GM21526 (cell line): ENCODE measurements around the gene ME3.
"Not testable (repeated sequence)": the region's sequence is repeated elsewhere in the genome, so short reads cannot be mapped to it uniquely, and the experiment has no call there.

Source experiments
- ATAC-seq: cut with Tn5 transposase; IDR thresholded peaks from one replicate; pipeline ENCODE4 v1.9.1; 2021; ENCODE audit warnings: moderate library complexity; ENCODE audit not compliant: unreplicated experiment, low FRiP score

The ME3 gene

GRCh38 chr11:86570451-86570850 is 102.0 kb downstream of the ME3 start:
- no peak for ATAC-seq

DNA sequence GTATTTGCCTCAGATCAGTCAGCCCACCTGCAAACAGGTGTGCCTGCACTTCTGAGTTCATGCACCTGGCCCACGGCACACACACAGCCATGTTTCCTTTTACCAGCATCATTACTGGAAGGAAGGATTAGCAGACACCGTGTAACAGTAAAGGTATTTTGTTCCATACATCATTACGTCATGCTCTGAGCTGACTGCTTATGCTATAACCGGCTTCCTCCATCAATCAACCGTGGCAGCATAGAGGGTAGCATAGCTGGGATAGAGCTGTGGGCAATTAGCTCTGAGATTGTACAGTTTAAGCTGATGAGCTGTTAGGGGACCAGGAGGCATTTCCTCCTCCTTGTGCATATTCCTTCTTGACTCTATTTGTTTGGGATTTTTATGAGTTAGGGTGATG is 102.4 kb downstream of the ME3 start:
- ATAC-seq: no peak

GRCh38 chr11:86569109-86569508 is 103.3 kb downstream of the ME3 start:
- no peak for ATAC-seq

DNA sequence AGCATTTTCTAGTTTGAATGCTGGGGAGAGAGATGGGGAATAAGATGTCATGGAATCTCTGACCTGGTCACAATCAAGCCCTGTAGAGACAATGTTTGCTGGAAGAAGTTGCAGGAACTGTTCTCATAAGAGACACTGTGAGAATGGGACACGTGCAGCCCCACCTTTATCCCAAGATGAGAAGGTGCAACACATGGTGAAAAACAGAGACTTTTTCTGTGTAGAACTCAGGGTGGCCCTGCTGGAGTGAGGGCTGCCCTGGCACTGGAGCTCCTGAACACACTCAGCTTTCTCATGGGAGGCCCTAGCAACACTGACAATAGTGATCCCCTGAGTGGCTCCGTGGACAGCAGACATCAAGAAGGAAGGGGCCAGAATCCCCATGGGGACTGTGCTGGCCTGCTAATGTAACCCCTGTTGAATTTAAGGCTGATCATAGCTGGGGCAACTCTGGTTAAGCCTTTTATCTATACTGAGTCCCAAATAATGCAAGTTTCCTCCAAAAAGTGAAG is 106.6 kb downstream of the ME3 start:
- ATAC-seq: no peak

DNA sequence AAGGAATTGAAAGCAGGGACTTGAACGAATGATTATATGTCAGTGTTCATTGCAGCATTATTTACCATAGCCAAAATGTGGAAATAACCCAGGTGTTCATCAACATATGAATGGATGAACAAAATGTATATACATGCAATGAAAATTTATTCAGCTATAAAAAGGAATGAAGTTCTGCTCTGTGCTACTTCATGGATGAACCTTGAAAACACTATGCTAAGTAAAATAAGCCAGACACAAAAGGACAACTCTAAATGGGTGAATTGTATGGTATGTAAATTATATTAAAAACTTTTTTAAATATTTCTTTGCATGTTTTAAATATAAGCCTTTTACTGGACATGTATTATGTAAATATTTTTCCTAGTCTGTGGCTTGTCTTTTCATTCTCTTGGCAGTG is 107.0 kb downstream of the ME3 start:
- no peak for ATAC-seq

DNA sequence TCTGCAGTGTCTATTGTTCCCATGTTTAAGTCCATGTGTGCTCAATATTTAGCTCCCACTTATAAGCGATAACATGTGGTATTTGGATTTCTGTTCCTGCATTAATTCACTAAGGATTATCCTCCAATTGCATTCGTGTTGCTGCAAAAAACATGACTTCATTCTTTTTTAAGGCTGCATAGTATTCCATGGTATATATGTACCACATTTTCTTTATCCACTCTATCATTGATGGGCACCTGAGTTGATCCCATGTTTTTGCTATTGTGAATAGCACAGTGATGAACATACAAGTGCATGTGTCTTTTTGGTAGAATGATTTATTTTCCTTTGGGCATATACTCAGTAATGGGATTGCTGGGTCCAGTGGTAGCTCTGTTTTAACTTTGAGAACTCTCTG is 109.6 kb downstream of the ME3 start:
- not testable (repeated sequence) for ATAC-seq

GRCh38 chr11:86559311-86559945 is 113.0 kb downstream of the ME3 start:
- no peak for ATAC-seq

DNA sequence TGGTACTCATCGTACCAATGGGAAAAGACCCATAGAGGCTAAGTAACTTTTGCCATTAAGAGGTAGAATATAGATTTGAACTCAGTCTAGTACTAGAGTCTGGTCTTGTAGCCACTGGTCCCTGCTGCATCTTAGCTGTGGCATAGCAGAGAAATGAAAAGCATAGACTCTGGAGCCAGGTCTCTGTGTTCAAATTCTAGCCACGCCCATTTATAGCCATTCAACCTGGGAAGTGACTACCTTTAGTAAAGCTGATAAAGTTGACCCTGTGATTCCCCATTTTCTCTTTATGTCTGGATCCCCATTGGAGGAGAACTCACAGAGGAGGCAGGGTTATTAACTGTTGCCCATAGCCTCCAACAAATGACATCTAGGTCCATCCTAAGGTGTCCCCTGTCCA is 113.6 kb downstream of the ME3 start:
- no peak for ATAC-seq

DNA sequence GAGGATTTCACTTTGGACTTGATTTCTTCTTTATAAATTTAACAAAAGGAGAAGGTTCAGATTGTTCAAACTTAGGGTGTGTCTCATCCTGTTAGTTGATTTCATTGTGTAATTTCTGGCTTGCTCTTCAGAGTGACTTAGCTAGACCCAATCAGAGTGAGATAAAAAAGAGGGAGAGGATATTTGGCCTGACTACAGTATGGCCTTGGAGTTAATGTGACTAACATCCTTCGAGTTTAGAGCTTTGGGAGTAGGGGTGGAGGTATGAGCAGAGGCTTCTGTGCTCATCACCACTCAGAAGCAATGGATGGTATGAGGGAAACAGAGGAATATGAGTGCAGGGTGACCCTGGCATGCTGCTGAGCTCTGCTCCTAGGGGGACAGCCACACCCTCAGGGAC is 114.2 kb downstream of the ME3 start:
- ATAC-seq: no peak

DNA sequence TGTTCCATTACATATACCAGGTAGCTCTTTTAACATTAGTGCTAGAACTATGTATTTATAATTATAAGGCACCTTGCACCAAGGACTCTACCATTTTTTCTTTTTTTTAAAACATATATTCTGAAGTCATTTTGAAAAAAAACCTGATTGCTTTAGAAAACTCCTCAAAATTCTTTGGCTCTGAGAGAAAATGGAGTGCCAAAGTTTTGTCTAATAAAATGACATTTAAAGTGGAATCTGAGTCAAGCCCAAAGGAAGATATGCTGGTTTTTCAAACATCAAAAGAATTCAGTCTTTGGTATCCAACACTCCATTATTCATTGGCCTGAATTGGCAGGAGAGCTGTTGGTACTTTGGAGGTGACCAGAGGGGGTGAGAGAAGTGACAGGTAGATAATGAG is 116.5 kb downstream of the ME3 start:
- ATAC-seq: no peak

GRCh38 chr11:86555401-86555800 is 117.0 kb downstream of the ME3 start:
- ATAC-seq: no peak

- ATAC-seq: no peak
Observed at GRCh38 chr11:86553265-86553664, 119.2 kb downstream of the ME3 start.

- no peak for ATAC-seq
Observed at GRCh38 chr11:86551288-86552092, 120.9 kb downstream of the ME3 start.

- ATAC-seq: no peak
Observed at GRCh38 chr11:86550757-86551156, 121.7 kb downstream of the ME3 start.

GRCh38 chr11:86548271-86548917 is 124.0 kb downstream of the ME3 start:
- ATAC-seq: no peak

DNA sequence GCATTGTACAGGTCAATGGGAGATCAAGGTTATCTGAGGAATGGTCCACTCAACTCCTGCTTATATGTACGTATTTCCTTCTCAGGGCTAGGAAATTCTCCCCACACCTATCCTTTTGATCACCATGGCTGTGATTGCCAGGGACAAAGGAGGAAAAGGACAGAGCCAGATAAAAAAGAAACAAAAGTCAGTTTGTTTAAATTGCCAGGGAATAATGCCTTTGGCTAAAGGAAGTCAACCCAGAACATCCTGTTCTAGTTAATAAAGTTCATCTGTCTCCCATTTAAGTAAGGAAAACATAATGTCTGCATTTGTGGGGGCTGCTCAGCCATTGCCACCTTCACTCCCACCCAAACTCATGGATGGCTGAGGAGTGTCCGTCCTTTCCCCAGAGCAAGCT is 124.7 kb downstream of the ME3 start:
- no peak for ATAC-seq

GRCh38 chr11:86541299-86541698 is 131.1 kb downstream of the ME3 start:
- ATAC-seq: not testable (repeated sequence)

DNA sequence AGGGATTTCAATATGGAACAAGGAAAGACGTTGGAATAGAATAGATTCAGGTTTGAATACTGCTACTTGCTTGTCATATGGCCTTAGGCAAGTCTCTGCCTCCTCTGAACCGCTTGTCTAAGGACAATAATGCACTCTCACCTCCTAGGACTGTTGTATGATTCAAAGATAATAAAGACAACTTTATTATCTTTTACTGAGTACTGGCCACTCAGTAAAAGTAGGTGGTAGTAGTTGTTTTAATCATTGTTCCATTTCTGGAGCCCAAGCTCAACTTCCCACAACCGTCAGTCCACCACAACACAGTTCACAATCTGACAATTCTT is 134.2 kb downstream of the ME3 start:
- no peak for ATAC-seq

DNA sequence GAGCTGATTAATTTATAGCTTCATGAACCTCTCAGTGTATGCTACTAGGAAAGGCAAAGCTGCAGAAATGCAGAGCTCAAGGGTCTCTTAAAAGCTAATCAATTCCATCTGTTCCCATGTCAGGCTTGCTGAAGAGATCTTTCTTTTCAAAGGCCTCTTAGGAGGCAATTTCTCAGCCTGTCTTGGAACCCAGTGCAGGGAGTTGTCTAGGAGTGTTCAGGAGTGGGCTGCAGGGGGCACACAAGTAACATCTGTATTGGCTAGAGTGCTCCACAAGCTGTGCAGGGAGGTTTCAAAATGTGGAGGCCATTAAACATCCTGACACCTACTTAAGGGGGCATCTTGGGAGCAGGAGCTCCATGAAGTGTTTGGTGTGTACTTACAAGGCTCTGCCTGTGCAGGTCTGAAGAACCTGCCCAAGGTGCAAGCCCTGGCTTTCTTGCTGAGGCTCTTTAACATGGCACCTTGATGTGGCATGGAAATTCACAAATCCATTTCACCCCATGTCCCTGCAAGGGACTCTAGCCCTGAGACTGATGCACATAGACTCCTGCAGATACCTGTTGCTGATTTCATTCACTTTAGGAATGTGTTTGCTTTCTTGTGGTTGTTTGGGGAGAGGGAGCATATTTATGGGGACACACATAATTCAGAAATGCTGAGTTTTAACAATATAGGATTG is 134.7 kb downstream of the ME3 start:
- no peak for ATAC-seq

DNA sequence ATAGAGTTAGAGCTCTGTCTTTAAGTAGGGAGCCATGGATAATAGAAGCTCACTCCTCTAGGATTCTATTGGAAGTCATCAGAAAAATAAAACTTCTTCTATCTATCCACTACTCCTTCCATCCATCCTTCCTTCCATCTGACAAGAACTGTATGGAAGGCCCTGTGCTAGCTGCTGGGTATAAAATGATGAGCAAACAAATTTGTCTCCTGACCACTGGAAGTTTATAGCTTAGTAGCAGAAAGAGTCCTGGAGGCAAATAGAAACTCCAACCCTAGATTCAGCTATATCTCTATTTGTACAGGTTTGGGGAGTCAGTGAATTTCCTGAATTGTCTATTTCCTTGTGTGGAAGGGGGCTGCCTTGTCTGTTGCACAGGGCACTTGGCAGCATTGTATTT is 136.6 kb downstream of the ME3 start:
- no peak for ATAC-seq
